CD4-positive, alpha-beta T cell treated with Interferon alpha-2 for 1 hour (primary cell): ENCODE results near the gene CDK19.
A peak's percentile ranks its signal among the peaks of the same experiment; 100 is the strongest.

Experiments used
- DNase-seq, 2 donors: peaks; one replicate each; pipeline ENCODE4 v3.0.0-alpha.2; 2020 to 2022

CDK19 gene

GRCh38 chr6:110567957-110568696 is 247.1 kb downstream of the CDK19 start:
- DNase-seq, result peak in 1 of 2 donors; percentile 14

- no peak for DNase-seq
Measured at GRCh38 chr6:110566346-110567125, 248.7 kb downstream of the CDK19 start.

- no peak for DNase-seq
Measured at GRCh38 chr6:110564703-110565421, 250.4 kb downstream of the CDK19 start.

GRCh38 chr6:110563711-110564110 is 251.6 kb downstream of the CDK19 start:
- DNase-seq, result no peak

GRCh38 chr6:110562316-110562915 is 252.9 kb downstream of the CDK19 start:
- DNase-seq, result no peak

GRCh38 chr6:110561696-110562095 is 253.6 kb downstream of the CDK19 start:
- no peak for DNase-seq

GRCh38 chr6:110561008-110561396 is 254.3 kb downstream of the CDK19 start:
- no peak for DNase-seq

- peak in 1 of 2 donors; percentile 37 for DNase-seq
Measured at GRCh38 chr6:110560239-110561007, 254.8 kb downstream of the CDK19 start.
